Neural progenitor cell (in vitro differentiated cells): ENCODE measurements around the gene RAB9B. TPM values are rescaled to one million over a fixed set of nuclear protein-coding genes. Genes with fewer than 3 reads are reported as not detected.

Experiments used
- DNase-seq: peaks from one replicate; pipeline ENCODE4 v3.0.0-alpha.2; 2016; ENCODE audit warnings: low spot score
- H2AFZ ChIP-seq: fragments of 200-600 bp; sonication (generic); replicated peaks from 2 replicates; pipeline ENCODE4 v1.6.1; 2016; ENCODE audit warnings: antibody characterized with exemption
- H3F3A ChIP-seq: fragments of 200-600 bp; sonication (generic); 2 replicates; pipeline ENCODE4 v1.6.1; 2016; ENCODE audit warnings: antibody characterized with exemption, low read depth
- H3K27ac ChIP-seq: fragments of 200-600 bp; sonication (generic); 2 replicates; pipeline ENCODE4 v1.5.1; 2016; ENCODE audit warnings: mild to moderate bottlenecking
- H3K27me3 ChIP-seq: fragments of 200-600 bp; sonication (generic); 2 replicates; pipeline ENCODE4 v1.6.1; 2016; ENCODE audit warnings: mild to moderate bottlenecking, moderate library complexity
- H3K36me3 ChIP-seq: fragments of 200-600 bp; sonication (generic); 2 replicates; pipeline ENCODE4 v1.5.1; 2016
- H3K4me1 ChIP-seq: fragments of 200-600 bp; sonication (generic); 2 replicates; pipeline ENCODE4 v1.6.1; 2016; ENCODE audit warnings: mixed run types
- H3K4me2 ChIP-seq: fragments of 200-600 bp; sonication (generic); 2 replicates; pipeline ENCODE4 v1.6.1; 2016
- H3K4me3 ChIP-seq: fragments of 200-600 bp; sonication (generic); 2 replicates; pipeline ENCODE4 v1.5.1; 2016
- H3K79me2 ChIP-seq: fragments of 200-600 bp; sonication (generic); 2 replicates; pipeline ENCODE4 v1.6.1; 2016; ENCODE audit warnings: low read depth
- H3K9ac ChIP-seq: fragments of 200-600 bp; sonication (generic); 2 replicates; pipeline ENCODE4 v1.6.1; 2016
- H3K9me3 ChIP-seq: fragments of 200-600 bp; sonication (generic); 2 replicates; pipeline ENCODE4 v1.5.1; 2016; ENCODE audit warnings: low read depth
- H4K20me1 ChIP-seq: fragments of 200-600 bp; sonication (generic); 2 replicates; pipeline ENCODE4 v1.6.1; 2016; ENCODE audit warnings: low read depth
- H3K27ac Mint-ChIP-seq: 3 replicates; pipeline ENCODE4 v1.8.0; 2021; ENCODE audit warnings: mixed read lengths
- H3K27me3 Mint-ChIP-seq: 2 replicates; pipeline ENCODE4 v1.8.0; 2022; ENCODE audit warnings: low read depth, mild to moderate bottlenecking, inconsistent platforms, moderate library complexity, mixed read lengths; ENCODE audit not compliant: insufficient read depth
- H3K36me3 Mint-ChIP-seq: 3 replicates; pipeline ENCODE4 v1.8.0; 2021; ENCODE audit warnings: mixed read lengths
- H3K4me1 Mint-ChIP-seq: 3 replicates; pipeline ENCODE4 v1.8.0; 2021; ENCODE audit warnings: mixed read lengths
- H3K4me3 Mint-ChIP-seq: 3 replicates; pipeline ENCODE4 v1.8.0; 2021; ENCODE audit warnings: mild to moderate bottlenecking, moderate library complexity, mixed read lengths
- H3K9me3 Mint-ChIP-seq: 3 replicates; pipeline ENCODE4 v1.8.0; 2020; ENCODE audit warnings: mixed read lengths
- EZH2 ChIP-seq: fragments of 200-600 bp; sonication (generic); IDR thresholded peaks from 2 replicates; pipeline ENCODE4 v1.6.1; 2017; ENCODE audit warnings: antibody characterized with exemption, mild to moderate bottlenecking, moderate library complexity
- EZH2phosphoT487 ChIP-seq: fragments of 200-600 bp; sonication (generic); IDR thresholded peaks from 2 replicates; pipeline ENCODE4 v1.6.1; 2017; ENCODE audit warnings: antibody characterized with exemption
- total RNA-seq: library from RNA; depleted of rRNA; stranded (reverse); fragments of >200 nt; gene quantifications from 2 replicates; pipeline ENCODE4 v1.2.3, GENCODE V29; 2015; ENCODE audit warnings: low replicate concordance
- TF ChIP-seq, protein P1 (sequence below): fragments of 200-600 bp; sonication (generic); IDR thresholded peaks from 2 replicates; pipeline ENCODE4 v1.5.1; 2017; ENCODE audit warnings: antibody characterized with exemption, mild to moderate bottlenecking

RAB9B gene
- total RNA-seq, 1 donor from 2014 or later: 2.2 TPM

DNA sequence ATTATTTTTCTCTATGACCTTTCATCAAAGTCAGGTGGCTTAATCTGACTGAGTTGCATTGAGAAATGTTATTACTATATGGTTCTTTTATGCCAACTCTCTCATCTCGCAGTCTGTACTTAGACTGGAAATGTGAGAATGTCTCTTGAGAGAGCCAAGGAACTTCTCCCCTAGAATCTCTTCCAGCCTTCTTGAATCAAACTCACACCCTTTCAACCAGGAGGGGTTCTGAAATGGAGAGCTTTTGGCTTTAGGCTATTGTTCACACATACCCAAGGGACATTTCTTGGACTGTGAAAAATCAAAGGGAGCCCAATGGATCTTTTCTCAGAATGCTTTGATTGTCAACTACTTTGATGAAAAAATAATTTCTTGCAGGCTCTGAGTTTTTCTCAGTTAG lies 50.4 kb downstream of the RAB9B start:
- peaks cover 3% of the 10 kb centered on the region for H4K20me1 ChIP-seq
- Mint-ChIP-seq H3K9me3 (no peaks in the 10 kb centered on the region), H3K4me1 (peaks cover 72% of the 10 kb centered on the region), H3K27me3 (peaks cover 3% of the 10 kb centered on the region), H3K27ac (peak overlapping the region; percentile 36), H3K4me3 (no peak overlapping the region), H3K36me3 (no peaks in the 10 kb centered on the region)
- H3K79me2 ChIP-seq: peaks cover 62% of the 10 kb centered on the region
- no peak overlapping the region for H3K9ac ChIP-seq
- H3K36me3 ChIP-seq: no peaks in the 10 kb centered on the region
- TF ChIP-seq EZH2 (no peak), EZH2phosphoT487 (no peak)
- TF ChIP-seq, protein P1, sequence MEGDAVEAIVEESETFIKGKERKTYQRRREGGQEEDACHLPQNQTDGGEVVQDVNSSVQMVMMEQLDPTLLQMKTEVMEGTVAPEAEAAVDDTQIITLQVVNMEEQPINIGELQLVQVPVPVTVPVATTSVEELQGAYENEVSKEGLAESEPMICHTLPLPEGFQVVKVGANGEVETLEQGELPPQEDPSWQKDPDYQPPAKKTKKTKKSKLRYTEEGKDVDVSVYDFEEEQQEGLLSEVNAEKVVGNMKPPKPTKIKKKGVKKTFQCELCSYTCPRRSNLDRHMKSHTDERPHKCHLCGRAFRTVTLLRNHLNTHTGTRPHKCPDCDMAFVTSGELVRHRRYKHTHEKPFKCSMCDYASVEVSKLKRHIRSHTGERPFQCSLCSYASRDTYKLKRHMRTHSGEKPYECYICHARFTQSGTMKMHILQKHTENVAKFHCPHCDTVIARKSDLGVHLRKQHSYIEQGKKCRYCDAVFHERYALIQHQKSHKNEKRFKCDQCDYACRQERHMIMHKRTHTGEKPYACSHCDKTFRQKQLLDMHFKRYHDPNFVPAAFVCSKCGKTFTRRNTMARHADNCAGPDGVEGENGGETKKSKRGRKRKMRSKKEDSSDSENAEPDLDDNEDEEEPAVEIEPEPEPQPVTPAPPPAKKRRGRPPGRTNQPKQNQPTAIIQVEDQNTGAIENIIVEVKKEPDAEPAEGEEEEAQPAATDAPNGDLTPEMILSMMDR: no peak
- peak overlapping the region; percentile 80 for H3K27ac ChIP-seq
- H3K4me3 ChIP-seq: no peak overlapping the region
- H3F3A ChIP-seq: peaks cover 38% of the 10 kb centered on the region
- no peaks in the 10 kb centered on the region for H3K9me3 ChIP-seq
- no peak overlapping the region for H2AFZ ChIP-seq
- peak overlapping the region; percentile 60 for H3K4me2 ChIP-seq
- DNase-seq: no peak
- peaks cover 78% of the 10 kb centered on the region for H3K4me1 ChIP-seq
- H3K27me3 ChIP-seq: no peaks in the 10 kb centered on the region

DNA sequence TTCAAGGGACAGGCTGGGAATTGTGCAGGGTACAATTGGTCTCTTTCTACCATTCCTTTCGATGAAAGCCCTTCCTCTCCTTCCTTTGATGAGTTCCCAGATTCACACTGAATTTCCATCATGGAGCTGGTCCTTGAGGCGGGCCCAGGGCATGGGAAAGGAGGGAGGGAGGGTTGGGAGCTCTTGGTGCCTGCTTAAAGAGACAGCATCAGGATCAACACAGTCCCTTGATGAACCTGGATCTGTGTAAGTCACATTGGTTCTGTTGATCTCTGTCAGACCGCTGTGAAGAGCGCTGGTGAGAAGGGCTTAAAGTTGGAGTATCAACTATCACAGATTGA lies 51.0 kb downstream of the RAB9B start:
- no peaks in the 10 kb centered on the region for H3K36me3 ChIP-seq
- peak overlapping the region; percentile 72 for H3K27ac Mint-ChIP-seq
- H3K9ac ChIP-seq: no peak overlapping the region
- H3K27me3 ChIP-seq: no peaks in the 10 kb centered on the region
- H3K4me3 Mint-ChIP-seq: peak overlapping the region; percentile 33
- no peaks in the 10 kb centered on the region for H3K9me3 Mint-ChIP-seq
- H3K4me1 ChIP-seq: peaks cover 85% of the 10 kb centered on the region
- H3K27ac ChIP-seq: peak overlapping the region; percentile 80
- H3K27me3 Mint-ChIP-seq: peaks cover 5% of the 10 kb centered on the region
- H3F3A ChIP-seq: peaks cover 43% of the 10 kb centered on the region
- TF ChIP-seq, protein P1: no peak
- no peak for TF ChIP-seq EZH2
- TF ChIP-seq EZH2phosphoT487: no peak
- H4K20me1 ChIP-seq: peaks cover 3% of the 10 kb centered on the region
- no peaks in the 10 kb centered on the region for H3K36me3 Mint-ChIP-seq
- H3K4me3 ChIP-seq: no peak overlapping the region
- peak; percentile 60 for DNase-seq
- H3K9me3 ChIP-seq: no peaks in the 10 kb centered on the region
- no peak overlapping the region for H2AFZ ChIP-seq
- H3K4me1 Mint-ChIP-seq: peaks cover 76% of the 10 kb centered on the region
- peak overlapping the region; percentile 60 for H3K4me2 ChIP-seq
- peaks cover 62% of the 10 kb centered on the region for H3K79me2 ChIP-seq

GRCh38 chrX:103780336-103781061 lies 51.6 kb downstream of the RAB9B start:
- TF ChIP-seq, protein P1: no peak
- TF ChIP-seq EZH2phosphoT487: no peak
- TF ChIP-seq EZH2: no peak
- peaks cover 87% of the 10 kb centered on the region for H3K4me1 ChIP-seq
- Mint-ChIP-seq H3K27ac (peak overlapping the region; percentile 72), H3K27me3 (peaks cover 5% of the 10 kb centered on the region), H3K4me3 (peak overlapping the region; percentile 33), H3K36me3 (no peaks in the 10 kb centered on the region), H3K4me1 (peaks cover 78% of the 10 kb centered on the region), H3K9me3 (no peaks in the 10 kb centered on the region)
- H3K27ac ChIP-seq: peak overlapping the region; percentile 80
- peaks cover 48% of the 10 kb centered on the region for H3F3A ChIP-seq
- DNase-seq: no peak
- H3K27me3 ChIP-seq: no peaks in the 10 kb centered on the region
- H3K9me3 ChIP-seq: no peaks in the 10 kb centered on the region
- H3K36me3 ChIP-seq: no peaks in the 10 kb centered on the region
- H3K4me2 ChIP-seq: peak overlapping the region; percentile 60
- H3K4me3 ChIP-seq: no peak overlapping the region
- peaks cover 62% of the 10 kb centered on the region for H3K79me2 ChIP-seq
- peaks cover 3% of the 10 kb centered on the region for H4K20me1 ChIP-seq
- H2AFZ ChIP-seq: no peak overlapping the region
- no peak overlapping the region for H3K9ac ChIP-seq
